ENCODE data around the gene MAOB. TPM values are rescaled to one million over a fixed set of nuclear protein-coding genes. Genes with fewer than 3 reads are reported as not detected.

The MAOB gene
- total RNA-seq, 2 experiments from 2014 or later: not detected

DNA sequence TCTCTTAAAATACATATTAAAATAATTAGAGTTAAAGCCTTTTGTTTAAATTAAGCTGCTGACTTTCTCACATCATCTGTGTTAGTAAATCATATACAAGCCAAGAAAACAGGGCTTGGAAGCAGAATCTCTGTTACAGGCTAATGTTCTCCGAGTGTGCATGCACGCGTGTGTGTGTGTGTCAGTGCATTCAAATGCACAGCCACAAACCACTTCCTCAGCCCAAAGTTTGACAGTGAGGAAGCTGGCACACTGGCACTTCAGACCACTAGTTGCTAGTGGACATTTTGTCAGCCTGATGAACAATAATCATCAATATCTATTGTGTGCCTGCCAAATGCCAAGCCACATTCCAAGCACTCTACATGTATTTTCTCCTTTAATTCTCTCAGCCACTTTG is 5.6 kb downstream of the MAOB start:
- Mint-ChIP-seq H3K27me3 (peaks cover 7% of the 10 kb centered on the region), H3K9me3 (no peaks in the 10 kb centered on the region), H3K36me3 (ENCODE audit: low read depth) (no peaks in the 10 kb centered on the region), H3K4me1 (no peaks in the 10 kb centered on the region), H3K4me3 (no peak overlapping the region), H3K27ac (no peak overlapping the region)
- ChIA-PET CTCF (no interaction called here), POLR2A (no interaction called here)
- DNase-seq: no peak

DNA sequence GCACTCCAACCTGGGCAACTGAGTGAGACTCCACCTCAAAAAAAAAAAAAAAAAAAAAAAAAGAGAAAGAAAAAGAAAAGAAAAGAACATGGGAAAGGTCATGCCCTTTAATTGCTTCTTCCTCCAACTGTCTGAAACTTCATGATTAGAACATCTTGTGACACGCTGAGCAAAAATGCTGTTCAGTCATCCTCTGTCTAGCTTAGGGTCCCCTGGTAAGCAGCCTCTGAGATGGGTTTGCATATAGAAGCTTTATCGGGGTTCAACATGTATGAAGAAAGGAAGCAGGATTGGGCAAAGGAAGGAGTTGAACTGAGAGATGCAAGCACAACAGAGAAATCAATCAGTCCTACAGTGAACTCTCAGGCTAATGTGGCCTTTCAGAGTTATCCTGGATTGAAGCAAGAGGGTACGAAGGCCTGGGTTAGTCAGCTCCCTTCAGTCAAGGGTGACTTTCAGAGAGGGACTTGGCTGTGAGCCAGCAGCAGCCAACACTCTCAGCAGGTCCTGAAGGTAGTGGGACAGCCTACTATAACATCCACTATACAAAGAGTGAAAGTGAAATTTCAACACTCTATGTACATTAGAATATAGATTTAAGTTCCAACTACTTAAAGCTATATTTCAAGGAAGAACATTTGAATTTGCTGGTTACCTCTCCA is 11.4 kb downstream of the MAOB start:
- Mint-ChIP-seq H3K4me3 (no peak overlapping the region), H3K27ac (no peak overlapping the region), H3K4me1 (no peaks in the 10 kb centered on the region), H3K27me3 (peaks cover 7% of the 10 kb centered on the region), H3K36me3 (ENCODE audit: low read depth) (no peaks in the 10 kb centered on the region), H3K9me3 (no peaks in the 10 kb centered on the region)
- CTCF ChIA-PET: no interaction called here
- POLR2A ChIA-PET: no interaction called here
- DNase-seq: no peak

DNA sequence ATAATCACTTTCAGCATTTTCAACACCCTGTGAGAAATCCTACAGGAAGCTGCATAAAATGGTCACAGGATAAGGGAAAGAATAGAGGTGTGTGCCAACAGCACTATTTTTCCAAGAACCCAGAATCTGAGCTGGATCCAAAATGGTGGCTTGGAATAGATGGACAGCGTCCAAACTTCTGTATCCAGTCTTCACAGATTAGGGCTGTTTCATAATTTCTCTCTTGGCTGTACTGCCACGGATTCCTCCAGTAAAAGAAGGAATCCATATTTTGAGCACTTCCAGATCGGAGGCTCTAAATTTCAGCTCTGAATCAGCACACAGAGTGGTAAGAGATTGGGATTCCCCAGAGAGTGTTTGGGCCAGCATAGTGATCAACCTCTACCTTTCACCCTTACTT is 12.2 kb downstream of the MAOB start:
- POLR2A ChIA-PET: no interaction called here
- CTCF ChIA-PET: interaction anchor here (0.6 kb wide), 1 partner anchor 310 kb away, joined by 4 read pairs; no protein-coding TSS in a partner anchor
- Mint-ChIP-seq H3K36me3 (ENCODE audit: low read depth) (no peaks in the 10 kb centered on the region), H3K9me3 (no peaks in the 10 kb centered on the region), H3K4me1 (no peaks in the 10 kb centered on the region), H3K27ac (no peak overlapping the region), H3K4me3 (no peak overlapping the region), H3K27me3 (peaks cover 7% of the 10 kb centered on the region)
- DNase-seq: no peak

DNA sequence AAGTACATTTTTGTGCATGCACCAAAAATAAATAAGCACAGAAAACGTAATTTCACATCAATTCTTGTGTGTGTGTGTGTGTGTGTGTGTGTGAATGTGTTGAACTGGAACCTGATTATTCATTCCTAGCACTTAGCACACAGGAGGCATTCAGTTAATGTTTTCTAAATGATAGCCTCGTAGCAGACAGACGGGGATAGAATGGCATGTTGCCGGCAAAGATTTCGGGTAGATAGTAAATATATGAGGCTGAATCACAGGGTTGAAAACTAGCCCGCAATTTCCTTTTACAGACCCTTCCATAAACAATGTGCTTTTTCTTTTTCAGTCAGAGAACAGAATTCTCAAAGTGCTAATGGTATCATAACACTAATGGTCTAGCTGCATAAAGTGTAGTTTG is 13.5 kb downstream of the MAOB start:
- H3K27me3 Mint-ChIP-seq: peaks cover 6% of the 10 kb centered on the region
- ChIA-PET CTCF (no interaction called here), POLR2A (no interaction called here)
- no peak for DNase-seq
- H3K4me1 Mint-ChIP-seq: no peaks in the 10 kb centered on the region
- no peaks in the 10 kb centered on the region for H3K9me3 Mint-ChIP-seq
- H3K4me3 Mint-ChIP-seq: no peak overlapping the region
- H3K27ac Mint-ChIP-seq: no peak overlapping the region
- no peaks in the 10 kb centered on the region for H3K36me3 Mint-ChIP-seq (ENCODE audit: low read depth)

DNA sequence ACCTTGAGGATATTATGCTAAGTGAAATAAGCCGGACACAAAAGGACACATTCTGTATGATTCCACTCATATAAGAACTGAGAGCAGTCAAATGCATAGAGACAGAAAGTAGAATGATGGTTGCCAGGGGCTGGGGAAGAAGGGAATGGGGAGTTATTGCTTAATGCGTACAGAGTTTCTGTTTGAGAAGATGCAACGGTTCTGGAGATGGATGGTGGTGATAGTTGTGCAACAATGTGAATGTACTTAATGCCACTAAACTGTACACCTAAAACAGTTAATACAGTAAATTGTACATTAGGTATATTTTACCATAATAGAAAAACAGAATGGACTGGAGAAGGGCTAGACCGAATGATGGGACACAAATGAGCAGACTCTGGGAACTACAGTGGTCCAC is 15.8 kb downstream of the MAOB start:
- Mint-ChIP-seq H3K4me1 (no peaks in the 10 kb centered on the region), H3K27me3 (peaks cover 6% of the 10 kb centered on the region), H3K27ac (no peak overlapping the region), H3K36me3 (ENCODE audit: low read depth) (no peaks in the 10 kb centered on the region), H3K4me3 (no peak overlapping the region), H3K9me3 (no peaks in the 10 kb centered on the region)
- CTCF ChIA-PET: no interaction called here
- DNase-seq: no peak
- POLR2A ChIA-PET: no interaction called here

DNA sequence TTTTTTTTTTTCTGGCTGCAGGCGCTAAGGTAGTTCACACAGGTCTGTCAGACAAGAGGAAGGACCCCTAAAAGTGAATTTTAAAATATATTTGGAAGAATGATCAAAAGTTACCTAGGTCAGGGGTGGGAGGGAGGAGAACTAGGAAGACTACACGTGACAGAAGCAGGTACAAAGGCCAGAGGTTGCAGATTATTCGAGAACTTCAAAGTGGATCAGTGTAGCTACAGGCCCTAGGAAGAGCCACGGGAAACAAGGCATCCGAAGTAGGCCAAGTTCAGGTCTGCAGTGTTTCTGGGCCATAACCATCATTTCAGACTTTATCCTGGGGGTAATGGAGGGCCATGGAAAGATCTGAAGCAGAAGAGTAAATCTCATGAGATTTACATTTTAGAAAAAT is 16.5 kb downstream of the MAOB start:
- Mint-ChIP-seq H3K4me3 (no peak overlapping the region), H3K27me3 (peaks cover 6% of the 10 kb centered on the region), H3K27ac (no peak overlapping the region), H3K4me1 (no peaks in the 10 kb centered on the region), H3K9me3 (no peaks in the 10 kb centered on the region), H3K36me3 (ENCODE audit: low read depth) (no peaks in the 10 kb centered on the region)
- CTCF ChIA-PET: no interaction called here
- POLR2A ChIA-PET: no interaction called here
- DNase-seq: no peak

DNA sequence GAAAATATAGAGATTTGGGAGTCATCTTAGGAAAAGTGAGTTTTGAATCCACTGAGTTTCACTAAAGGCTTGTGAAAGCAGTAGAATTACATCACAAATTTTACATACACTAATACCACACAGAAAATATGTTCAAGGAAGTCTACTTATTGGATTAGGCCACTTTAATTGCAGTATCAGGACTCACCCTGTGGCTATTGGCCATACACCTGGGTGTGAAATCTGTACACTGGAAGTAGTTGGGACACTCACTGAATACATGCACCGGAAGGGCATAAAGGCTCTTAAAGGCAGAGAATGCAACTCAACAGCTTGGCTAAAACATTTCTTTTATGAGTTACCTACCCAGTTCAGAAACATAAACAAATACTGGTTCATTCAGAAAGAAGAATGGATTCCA is 19.8 kb downstream of the MAOB start:
- DNase-seq: no peak
- Mint-ChIP-seq H3K27ac (no peak overlapping the region), H3K4me3 (no peak overlapping the region), H3K4me1 (no peaks in the 10 kb centered on the region), H3K9me3 (no peaks in the 10 kb centered on the region), H3K36me3 (ENCODE audit: low read depth) (no peaks in the 10 kb centered on the region), H3K27me3 (no peaks in the 10 kb centered on the region)
- ChIA-PET CTCF (no interaction called here), POLR2A (no interaction called here)

DNA sequence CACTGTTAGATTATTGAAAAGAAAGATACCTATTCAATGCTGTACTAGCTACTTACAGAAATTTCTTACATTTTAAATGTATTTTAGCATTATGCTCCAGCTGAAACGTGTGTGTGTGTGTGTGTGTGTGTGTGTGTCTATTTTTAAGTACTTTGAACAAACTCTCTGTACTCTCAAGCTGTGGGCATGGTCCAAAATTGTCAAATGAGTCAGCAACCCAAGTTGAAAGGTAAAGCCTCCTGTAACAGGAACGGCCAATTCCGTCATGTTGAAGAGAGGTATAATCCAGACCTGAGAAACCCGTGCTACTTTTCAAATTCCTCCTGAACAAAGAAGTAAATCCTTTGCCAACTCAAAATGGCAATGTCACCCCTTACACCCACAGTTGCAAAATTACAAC is 20.5 kb downstream of the MAOB start:
- no peaks in the 10 kb centered on the region for H3K36me3 Mint-ChIP-seq (ENCODE audit: low read depth)
- CTCF ChIA-PET: no interaction called here
- H3K4me3 Mint-ChIP-seq: no peak overlapping the region
- no peaks in the 10 kb centered on the region for H3K9me3 Mint-ChIP-seq
- no peaks in the 10 kb centered on the region for H3K27me3 Mint-ChIP-seq
- H3K4me1 Mint-ChIP-seq: no peaks in the 10 kb centered on the region
- POLR2A ChIA-PET: no interaction called here
- H3K27ac Mint-ChIP-seq: no peak overlapping the region
- DNase-seq: no peak

DNA sequence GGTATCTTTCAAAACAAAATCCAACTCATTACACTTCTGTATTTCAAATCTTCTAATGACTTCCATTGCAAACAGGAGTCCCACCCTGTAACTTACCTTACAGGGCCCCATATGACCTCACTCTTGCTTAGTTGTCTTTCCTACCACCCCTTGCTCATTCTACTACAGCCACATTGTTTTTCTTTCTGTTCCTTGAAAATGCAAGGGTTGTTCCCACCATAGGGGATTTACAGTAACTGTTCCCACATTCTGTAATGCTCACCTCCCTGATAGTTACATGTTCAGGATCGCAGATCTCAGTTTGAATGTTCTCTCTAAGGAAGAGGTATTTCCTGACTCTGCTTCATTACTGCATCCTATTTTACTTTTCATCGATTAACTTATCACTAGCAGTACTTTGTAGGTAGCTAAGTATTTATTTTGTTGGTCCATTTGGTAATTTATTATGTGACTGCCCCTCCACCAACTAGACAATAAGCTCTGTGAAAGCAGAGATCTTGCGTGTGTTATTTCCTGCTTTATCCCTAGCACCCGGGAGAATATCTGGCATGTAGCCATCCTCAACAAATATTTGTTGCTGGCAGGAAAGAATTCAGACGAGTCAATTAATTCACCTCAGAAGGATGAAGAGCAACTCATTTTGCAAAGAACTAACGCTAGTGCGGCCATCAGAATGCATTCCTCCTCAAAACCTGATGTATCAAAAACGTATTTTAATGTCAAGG is 21.4 kb downstream of the MAOB start:
- CTCF ChIA-PET: no interaction called here
- Mint-ChIP-seq H3K4me3 (no peak overlapping the region), H3K4me1 (no peaks in the 10 kb centered on the region), H3K36me3 (ENCODE audit: low read depth) (no peaks in the 10 kb centered on the region), H3K27ac (no peak overlapping the region), H3K9me3 (no peaks in the 10 kb centered on the region), H3K27me3 (no peaks in the 10 kb centered on the region)
- no peak for DNase-seq
- POLR2A ChIA-PET: no interaction called here

DNA sequence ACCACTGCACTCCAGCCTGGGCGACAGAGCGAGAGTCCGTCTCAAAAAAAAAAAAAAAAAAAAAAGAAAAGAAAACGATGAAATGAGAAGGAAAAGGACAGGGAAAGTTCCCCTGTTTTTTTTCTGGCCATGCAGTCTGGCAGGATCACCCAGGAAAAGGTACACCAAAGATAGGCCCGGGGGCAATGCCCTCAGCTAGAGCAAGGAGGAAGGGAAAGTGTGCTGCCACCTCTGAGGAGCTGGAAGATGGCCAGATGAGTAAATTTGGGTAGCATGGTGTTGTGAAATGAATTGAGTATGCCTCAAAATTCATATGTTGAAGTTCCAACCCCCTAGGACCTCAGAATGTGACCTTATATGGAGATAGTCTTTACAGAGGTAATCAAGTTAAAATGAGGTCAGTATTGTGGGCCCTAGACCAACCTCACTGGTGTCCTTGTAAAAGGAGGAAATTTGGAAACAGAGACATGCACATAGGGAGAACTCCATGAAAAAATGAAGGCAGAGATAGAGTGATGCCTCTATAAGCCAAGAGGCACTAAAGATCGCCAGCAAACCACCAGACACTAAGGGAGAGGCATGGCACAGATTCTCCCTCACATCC is 28.9 kb downstream of the MAOB start:
- POLR2A ChIA-PET: no interaction called here
- H3K4me3 Mint-ChIP-seq: no peak overlapping the region
- no peaks in the 10 kb centered on the region for H3K4me1 Mint-ChIP-seq
- CTCF ChIA-PET: no interaction called here
- no peaks in the 10 kb centered on the region for H3K27me3 Mint-ChIP-seq
- DNase-seq: no peak
- H3K9me3 Mint-ChIP-seq: no peaks in the 10 kb centered on the region
- H3K27ac Mint-ChIP-seq: no peak overlapping the region
- H3K36me3 Mint-ChIP-seq (ENCODE audit: low read depth): no peaks in the 10 kb centered on the region

DNA sequence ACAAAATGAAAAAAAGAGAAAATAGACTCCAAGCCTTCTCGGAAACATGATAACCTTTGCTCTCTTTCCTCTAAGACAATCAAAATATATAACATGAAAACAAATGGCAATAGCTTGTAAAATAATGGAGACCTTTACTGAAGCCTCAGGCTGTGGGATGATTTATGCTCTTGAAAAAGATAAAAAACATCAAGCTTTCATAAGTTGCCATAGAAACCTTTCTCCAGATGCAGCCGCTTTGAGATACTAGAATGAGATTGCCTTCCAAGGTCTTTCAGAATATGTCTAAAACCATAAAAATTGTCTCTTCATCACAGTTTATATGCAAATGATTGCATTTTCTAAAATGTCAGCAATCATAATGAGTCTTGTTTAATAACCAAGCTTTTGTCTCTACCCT is 31.6 kb downstream of the MAOB start:
- H3K9me3 Mint-ChIP-seq: no peaks in the 10 kb centered on the region
- no peak for DNase-seq
- no peaks in the 10 kb centered on the region for H3K4me1 Mint-ChIP-seq
- ChIA-PET POLR2A (no interaction called here), CTCF (no interaction called here)
- H3K27me3 Mint-ChIP-seq: no peaks in the 10 kb centered on the region
- no peak overlapping the region for H3K4me3 Mint-ChIP-seq
- H3K27ac Mint-ChIP-seq: no peak overlapping the region
- H3K36me3 Mint-ChIP-seq (ENCODE audit: low read depth): no peaks in the 10 kb centered on the region

DNA sequence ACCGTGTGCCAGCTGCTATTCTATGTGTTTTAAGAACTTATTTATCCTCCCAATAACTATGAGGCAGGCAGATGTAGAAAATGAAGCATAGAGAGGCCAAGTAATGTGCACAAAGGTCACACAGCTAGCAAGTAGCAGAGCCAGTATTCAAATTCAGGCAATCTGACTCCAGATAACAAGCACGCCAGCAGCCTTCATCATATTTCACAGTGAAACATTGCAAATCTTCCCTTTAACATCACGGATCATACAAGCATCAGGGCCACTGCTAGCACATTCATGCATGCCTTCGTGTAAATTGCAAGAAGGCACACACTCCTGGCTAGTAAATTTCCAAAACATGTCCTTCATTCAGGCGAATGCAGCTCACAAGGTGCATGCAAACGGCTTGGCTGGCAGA is 33.1 kb downstream of the MAOB start:
- no peak overlapping the region for H3K27ac Mint-ChIP-seq

DNA sequence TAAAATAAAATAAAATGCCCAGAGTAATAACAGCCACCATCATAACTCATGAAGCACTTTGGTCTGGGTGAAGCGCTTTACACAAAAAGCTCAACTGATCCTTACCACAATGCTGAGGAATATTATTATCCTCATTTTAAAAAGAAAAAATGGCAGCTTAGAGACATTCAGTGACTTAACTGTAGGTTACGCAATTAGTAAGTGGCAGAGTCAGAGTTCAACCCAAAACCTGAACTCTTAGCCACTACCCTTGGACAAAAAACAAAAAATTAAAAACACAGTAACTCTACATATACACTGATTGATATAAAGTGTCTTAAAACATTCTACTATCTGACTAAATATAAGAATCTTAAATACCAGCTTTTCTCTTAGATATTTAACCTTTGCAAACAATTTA is 34.9 kb downstream of the MAOB start:
- ChIA-PET POLR2A (no interaction called here), CTCF (no interaction called here)
- H3K27me3 Mint-ChIP-seq: no peaks in the 10 kb centered on the region
- no peaks in the 10 kb centered on the region for H3K4me1 Mint-ChIP-seq
- H3K9me3 Mint-ChIP-seq: no peaks in the 10 kb centered on the region
- no peak overlapping the region for H3K27ac Mint-ChIP-seq
- H3K36me3 Mint-ChIP-seq (ENCODE audit: low read depth): no peaks in the 10 kb centered on the region
- no peak for DNase-seq
- H3K4me3 Mint-ChIP-seq: no peak overlapping the region

More for the DNA sequence above, 33.1 kb downstream of the MAOB start:
- POLR2A ChIA-PET: no interaction called here
- no peak for DNase-seq
- H3K27me3 Mint-ChIP-seq: no peaks in the 10 kb centered on the region
- no peaks in the 10 kb centered on the region for H3K36me3 Mint-ChIP-seq (ENCODE audit: low read depth)
- H3K4me1 Mint-ChIP-seq: no peaks in the 10 kb centered on the region
- H3K9me3 Mint-ChIP-seq: no peaks in the 10 kb centered on the region
- CTCF ChIA-PET: no interaction called here
- H3K4me3 Mint-ChIP-seq: no peak overlapping the region

DNA sequence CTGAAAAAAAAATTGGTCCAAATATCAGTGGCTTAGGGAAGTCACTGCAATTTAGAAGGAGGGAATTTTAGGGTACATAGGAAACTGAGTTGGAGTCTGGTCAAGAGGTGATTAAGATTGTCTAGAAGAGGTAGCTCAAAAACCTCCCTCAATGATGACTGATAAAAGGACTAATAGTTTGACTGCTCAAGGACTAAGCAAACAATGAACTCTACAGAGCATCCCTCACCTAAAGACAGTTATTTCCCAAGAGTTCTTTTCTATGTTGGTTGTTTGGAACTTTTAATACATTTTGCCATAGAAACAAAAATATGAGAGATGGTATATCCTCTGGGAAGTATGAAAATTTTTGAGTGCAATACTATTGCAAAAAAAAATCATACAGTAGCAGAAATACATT is 35.7 kb downstream of the MAOB start:
- Mint-ChIP-seq H3K36me3 (ENCODE audit: low read depth) (no peaks in the 10 kb centered on the region), H3K4me1 (no peaks in the 10 kb centered on the region), H3K9me3 (no peaks in the 10 kb centered on the region), H3K27ac (no peak overlapping the region), H3K4me3 (no peak overlapping the region), H3K27me3 (no peaks in the 10 kb centered on the region)
- no peak for DNase-seq
- ChIA-PET CTCF (no interaction called here), POLR2A (no interaction called here)
